Fibroblast of lung (primary cell): ENCODE results near the gene ACER3.

Experiments
- CTCF ChIP-seq, 2 donors: IDR thresholded peaks in 1 of 2; conservative IDR thresholded peaks in 1 of 2; 1 replicate in 1 of 2; 2 replicates in 1 of 2; pipeline ENCODE4 v1.5.1; 2011 to 2012; ENCODE audit warnings: low read length in 2 of 2, control low read depth in 1 of 2, inconsistent platforms in 1 of 2, low read depth in 1 of 2, mild to moderate bottlenecking in 1 of 2
- EZH2 ChIP-seq: IDR thresholded peaks from 2 replicates; pipeline ENCODE4 v1.5.1; 2012; ENCODE audit warnings: low read length, control low read depth, mild to moderate bottlenecking; ENCODE audit errors: missing control alignments

GRCh38 chr11:77071077-77071476 is 210.4 kb downstream of the ACER3 start:
- TF ChIP-seq EZH2 (no peak), CTCF (conservative IDR thresholded peaks at IDR 0.05 in 1 of 2, IDR thresholded peaks at IDR 0.05 in 1 of 2; ENCODE audit: low read depth in 1 of 2, low read length in 2 of 2) (no peak)
